IMR-90 (cell line): ENCODE results near the gene DGKD. TPM values are rescaled to one million over a fixed set of nuclear protein-coding genes. Genes with fewer than 3 reads are reported as not detected.

ENCODE experiments used
- ATAC-seq: fragments of 200-7000 bp; cut with Tn5 transposase; 2 replicates; pipeline ENCODE4 v1.9.1; 2020; ENCODE audit warnings: low read depth, mild to moderate bottlenecking, moderate library complexity
- BruUV-seq: library from RNA; stranded (reverse); fragments of 400-500 nt; replicated peaks from 2 replicates; lab custom pipeline; 2021; lab: Mats Ljungman, UMichigan
- CTCF ChIA-PET: fragments of 300-600 bp; formaldehyde crosslinking; extraction: SDS; loops from one replicate; lab custom pipeline; 2021; ENCODE audit warnings: antibody characterized with exemption; lab: Yijun Ruan, JAX
- POLR2A ChIA-PET: fragments of 300-600 bp; sonication (Branson Sonifier 250); formaldehyde crosslinking; loops from one replicate; lab custom pipeline; 2022; ENCODE audit warnings: antibody characterized with exemption; ENCODE audit not compliant: unreplicated experiment; lab: Charles Lee
- DNase-seq: peaks from one replicate; pipeline ENCODE4 v3.0.0; 2013
- H2AFZ ChIP-seq: replicated peaks from 2 replicates; pipeline ENCODE3; 2013; ENCODE audit warnings: low read length, mild to moderate bottlenecking; ENCODE audit not compliant: poor library complexity
- H2AK5ac ChIP-seq: 2 replicates; pipeline ENCODE4 v1.6.1; 2013; ENCODE audit warnings: low read depth, low read length, inconsistent platforms
- H2AK9ac ChIP-seq: replicated peaks from 2 replicates; pipeline ENCODE3; 2013; ENCODE audit warnings: mild to moderate bottlenecking, low read depth, low read length, moderate library complexity; ENCODE audit not compliant: poor library complexity
- H2BK120ac ChIP-seq: 2 replicates; pipeline ENCODE4 v1.6.1; 2013; ENCODE audit warnings: low read depth, low read length, inconsistent platforms
- H2BK15ac ChIP-seq: 3 replicates; pipeline ENCODE4 v1.6.1; 2013; ENCODE audit warnings: low read depth, low read length, inconsistent platforms
- H2BK20ac ChIP-seq: 2 replicates; pipeline ENCODE4 v1.6.1; 2013; ENCODE audit warnings: low read depth, mild to moderate bottlenecking, inconsistent platforms, low read length, moderate library complexity
- H2BK5ac ChIP-seq: 2 replicates; pipeline ENCODE4 v1.6.1; 2013; ENCODE audit warnings: mild to moderate bottlenecking, low read depth, low read length, inconsistent platforms; ENCODE audit not compliant: poor library complexity, severe bottlenecking
- H3K14ac ChIP-seq: replicated peaks from 2 replicates; pipeline ENCODE4 v1.6.1; 2013; ENCODE audit warnings: low read depth, low read length, inconsistent platforms
- H3K18ac ChIP-seq: 2 replicates; pipeline ENCODE4 v1.6.1; 2013; ENCODE audit warnings: low read depth, low read length, control low read depth
- H3K23ac ChIP-seq: 2 replicates; pipeline ENCODE4 v1.6.1; 2013; ENCODE audit warnings: low read depth, low read length, inconsistent platforms
- H3K27ac ChIP-seq: 2 replicates; pipeline ENCODE4 v1.5.1; 2013; ENCODE audit warnings: mild to moderate bottlenecking, control low read depth, low read length; ENCODE audit not compliant: insufficient read depth
- H3K27me3 ChIP-seq: 2 replicates; pipeline ENCODE4 v1.6.1; 2013; ENCODE audit warnings: low read length; ENCODE audit not compliant: control insufficient read depth, insufficient read depth
- H3K36me3 ChIP-seq: 2 replicates; pipeline ENCODE4 v1.6.1; 2013; ENCODE audit warnings: low read length, mixed read lengths; ENCODE audit not compliant: control insufficient read depth, insufficient read depth
- H3K4ac ChIP-seq: 2 replicates; pipeline ENCODE4 v1.6.1; 2013; ENCODE audit warnings: low read depth, low read length, inconsistent platforms
- H3K4me1 ChIP-seq: 2 replicates; pipeline ENCODE4 v1.6.1; 2013; ENCODE audit warnings: low read length, mixed read lengths; ENCODE audit not compliant: control insufficient read depth, insufficient read depth
- H3K4me2 ChIP-seq: 2 replicates; pipeline ENCODE4 v1.6.1; 2013; ENCODE audit warnings: low read depth, mild to moderate bottlenecking, control low read depth, low read length, moderate library complexity
- H3K4me3 ChIP-seq: 2 replicates; pipeline ENCODE4 v1.5.1; 2013; ENCODE audit warnings: low read depth, mild to moderate bottlenecking, control low read depth, low read length, moderate library complexity; ENCODE audit not compliant: insufficient read depth
- H3K56ac ChIP-seq: 2 replicates; pipeline ENCODE4 v1.6.1; 2013; ENCODE audit warnings: low read length, inconsistent platforms; ENCODE audit not compliant: insufficient read depth; ENCODE audit errors: extremely low read depth
- H3K79me1 ChIP-seq, 2 experiments: 2 replicates each; pipeline ENCODE4 v1.6.1; 2013; ENCODE audit warnings: low read length in 2 of 2, inconsistent platforms in 1 of 2, low read depth in 1 of 2
- H3K9ac ChIP-seq: 2 replicates; pipeline ENCODE4 v1.6.1; 2013; ENCODE audit warnings: low read depth, low read length, control low read depth
- H3K9me1 ChIP-seq: 2 replicates; pipeline ENCODE4 v1.6.1; 2013; ENCODE audit warnings: low read length, inconsistent platforms; ENCODE audit not compliant: insufficient read depth
- H3K9me3 ChIP-seq: 2 replicates; pipeline ENCODE4 v1.6.1; 2013; ENCODE audit warnings: low read length; ENCODE audit not compliant: control insufficient read depth, insufficient read depth
- H4K20me1 ChIP-seq: 2 replicates; pipeline ENCODE4 v1.6.1; 2013; ENCODE audit warnings: low read length, inconsistent platforms; ENCODE audit not compliant: insufficient read depth
- H4K5ac ChIP-seq: 2 replicates; pipeline ENCODE4 v1.6.1; 2013; ENCODE audit warnings: mild to moderate bottlenecking, low read depth, low read length, control low read depth
- H4K8ac ChIP-seq, 2 experiments: 2 replicates each; pipeline ENCODE4 v1.6.1; 2013; ENCODE audit warnings: low read depth in 2 of 2, low read length in 2 of 2, control low read depth in 1 of 2, inconsistent platforms in 1 of 2
- H4K91ac ChIP-seq: 2 replicates; pipeline ENCODE4 v1.6.1; 2013; ENCODE audit warnings: low read depth, low read length, inconsistent platforms; ENCODE audit not compliant: insufficient read depth
- CHD1 ChIP-seq: IDR thresholded peaks from 2 replicates; pipeline ENCODE4 v1.6.1; 2012; ENCODE audit warnings: low read depth, low read length, improper control_type of control experiment
- FOS ChIP-seq: fragments of 150-350 bp; IDR thresholded peaks from 2 replicates; pipeline ENCODE4 v1.6.1; 2016; ENCODE audit warnings: low read depth, low read length
- MAFK ChIP-seq: IDR thresholded peaks from 2 replicates; pipeline ENCODE4 v1.6.1; 2012; ENCODE audit warnings: low read depth, low read length, improper control_type of control experiment
- MAZ ChIP-seq: IDR thresholded peaks from 2 replicates; pipeline ENCODE4 v1.6.1; 2012; ENCODE audit warnings: low read depth, mild to moderate bottlenecking, low read length, improper control_type of control experiment, moderate library complexity, borderline replicate concordance
- NFE2L2 ChIP-seq: fragments of 150-350 bp; IDR thresholded peaks from 2 replicates; pipeline ENCODE4 v1.6.1; 2016; ENCODE audit warnings: low read depth, mild to moderate bottlenecking, low read length
- POLR2A ChIP-seq: IDR thresholded peaks from 2 replicates; pipeline ENCODE4 v1.6.1; 2012; ENCODE audit warnings: mild to moderate bottlenecking, low read depth, low read length
- WGBS, 2 experiments: methylation state at CpG; one replicate each; pipeline versions ENCODE4 v1.1.5 to v1.1.7; 2013; ENCODE audit warnings: missing lambda C conversion rate in 2 of 2; ENCODE audit not compliant: insufficient read length in 1 of 2; ENCODE audit errors: extremely low coverage in 2 of 2; 5-methylcytosine and 5-hydroxymethylcytosine counted together
- dilution Hi-C: fragments of 300-500 bp; cut with HindIII; formaldehyde crosslinking; loops from one replicate; pipeline ENCODE4 v1.14.3; 2018; ENCODE audit warnings: low sequenced_read_pairs; ENCODE audit not compliant: unreplicated experiment
- in situ Hi-C: fragments of 300-500 bp; cut with MboI; formaldehyde crosslinking; loops from 3 replicates; pipeline ENCODE4 v1.14.3; 2019; ENCODE audit warnings: low sequenced_read_pairs, inconsistent platforms, mixed read lengths
- intact Hi-C: fragments of 100-400 bp; cut with micrococcal nuclease; formaldehyde crosslinking; loops from 2 replicates; pipeline ENCODE4 v1.10.0; 2022
- polyA plus RNA-seq, 3 experiments: library from polyadenylated mRNA; depleted of rRNA; stranded (reverse); fragments of >200 nt; gene quantifications; 2 replicates each; pipeline ENCODE4 v1.2.3, GENCODE V29; 2012; ENCODE audit warnings: low replicate concordance in 1 of 3
- total RNA-seq: library from RNA; depleted of rRNA; stranded (reverse); fragments of >200 nt; gene quantifications from 2 replicates; pipeline ENCODE4 v1.2.3, GENCODE V29; 2012
- TF ChIP-seq, protein P1 (sequence below): fragments of 150-350 bp; IDR thresholded peaks from 2 replicates; pipeline ENCODE4 v1.6.1; 2017; ENCODE audit warnings: mild to moderate bottlenecking, antibody characterized with exemption, low read length, low read depth

The DGKD gene
- total and polyA plus RNA-seq, 2 of the 4 experiments (the other 2 are of a cell fraction) = 6.5 to 10.1 TPM

DNA sequence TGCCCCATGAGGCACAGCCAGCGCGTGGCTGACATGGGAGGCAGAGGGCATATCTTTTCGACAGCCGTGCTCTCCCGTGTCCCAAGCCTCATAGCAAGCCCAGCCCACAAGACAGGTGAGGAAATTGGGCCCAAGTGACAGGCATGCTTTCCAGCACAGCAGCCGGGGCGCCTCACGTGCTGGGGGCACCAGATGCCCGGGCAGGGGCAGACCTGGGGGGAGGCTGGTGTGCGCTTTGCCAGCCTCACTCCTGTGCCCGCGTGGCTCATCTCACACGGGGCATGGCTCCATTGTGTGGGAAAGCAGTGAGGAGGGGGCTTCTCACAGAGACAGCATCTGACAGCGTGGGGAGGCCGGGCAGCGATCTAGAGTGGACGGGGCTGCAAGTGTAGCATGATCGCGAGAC is 119.1 kb downstream of the DGKD start:
- Histone ChIP-seq H3K9me3 (no peaks in the 10 kb centered on the region), H2AK9ac (no peak overlapping the region), H3K4me3 (no peak overlapping the region), H4K8ac (no peak overlapping the region), H3K23ac (no peak overlapping the region), H2AFZ (no peak overlapping the region), H2AK5ac (no peak overlapping the region), H3K4ac (no peak overlapping the region), H3K36me3 (peaks cover 42% of the 10 kb centered on the region), H3K9ac (no peak overlapping the region), H3K27me3 (no peaks in the 10 kb centered on the region), H3K14ac (no peak overlapping the region), H2BK120ac (no peak overlapping the region), H3K27ac (no peak overlapping the region), H2BK5ac (no peak overlapping the region), H4K20me1 (no peaks in the 10 kb centered on the region), H3K9me1 (peaks cover 2% of the 10 kb centered on the region; the same call in 1 of the 2 replicates), H3K4me1 (peaks cover 5% of the 10 kb centered on the region), H3K4me2 (no peak overlapping the region), H3K56ac (no peak overlapping the region), H3K79me1 (no peaks in the 10 kb centered on the region; a peak in 1 of 4 replicates), H4K91ac (no peak overlapping the region), H4K5ac (no peak overlapping the region), H2BK20ac (no peak overlapping the region), H2BK15ac (no peak overlapping the region), H3K18ac (no peak overlapping the region)
- DNase-seq (no peak), ATAC-seq (no peak)
- dilution Hi-C loops (no loop called here), intact Hi-C loops (no loop called here), in situ Hi-C loops (loop anchor here (25.0 kb wide), 1 partner anchor 364 kb away; no protein-coding TSS in a partner anchor)
- 98% methylated on average over 8 of the region's 19 CpGs; no CpG with 5 or more reads in 1 of the 2 experiments for WGBS, 2 experiments
- TF ChIP-seq FOS = no peak
- no peak for TF ChIP-seq CHD1
- TF ChIP-seq MAZ = no peak
- no peak for TF ChIP-seq POLR2A
- TF ChIP-seq NFE2L2 = no peak
- no peak for TF ChIP-seq MAFK
- TF ChIP-seq, protein P1, sequence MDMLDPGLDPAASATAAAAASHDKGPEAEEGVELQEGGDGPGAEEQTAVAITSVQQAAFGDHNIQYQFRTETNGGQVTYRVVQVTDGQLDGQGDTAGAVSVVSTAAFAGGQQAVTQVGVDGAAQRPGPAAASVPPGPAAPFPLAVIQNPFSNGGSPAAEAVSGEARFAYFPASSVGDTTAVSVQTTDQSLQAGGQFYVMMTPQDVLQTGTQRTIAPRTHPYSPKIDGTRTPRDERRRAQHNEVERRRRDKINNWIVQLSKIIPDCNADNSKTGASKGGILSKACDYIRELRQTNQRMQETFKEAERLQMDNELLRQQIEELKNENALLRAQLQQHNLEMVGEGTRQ = no peak
- POLR2A ChIA-PET = no interaction called here
- BruUV-seq = no TSS peak
- CTCF ChIA-PET = no interaction called here
